Hematopoietic multipotent progenitor cell treated with erythropoietin and hydrocortisone succinate and interleukin-3 and kit ligand, for 15 days (in vitro differentiated cells): ENCODE results near the gene IL1B.
"Not testable (repeated sequence)": the region's sequence is repeated elsewhere in the genome, so short reads cannot be mapped to it uniquely, and the experiment has no call there.

Source experiments
- DNase-seq: peaks from one replicate; pipeline ENCODE4 v3.0.0-alpha.2; 2015; ENCODE audit warnings: low spot score

IL1B gene

DNA sequence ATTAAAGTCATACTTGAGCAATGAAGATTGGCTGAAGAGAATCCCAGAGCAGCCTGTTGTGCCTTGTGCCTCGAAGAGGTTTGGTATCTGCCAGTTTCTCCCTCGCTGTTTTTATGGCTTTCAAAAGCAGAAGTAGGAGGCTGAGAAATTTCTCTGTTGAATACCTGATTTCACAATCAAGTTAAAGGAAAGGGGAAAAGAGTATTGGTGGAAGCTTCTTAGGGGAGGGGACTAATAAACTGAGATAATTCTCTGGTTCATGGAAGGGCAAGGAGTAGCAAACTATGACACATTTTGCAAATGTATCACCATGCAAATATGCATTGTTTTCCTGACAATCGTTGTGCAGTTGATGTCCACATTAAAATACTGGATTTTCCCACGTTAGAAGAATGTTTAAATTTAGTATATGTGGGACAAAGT, at the start of gene IL1B:
Gene IL1B, minus strand, starts transcription at position 85 of the 423 bp plus-strand sequence. CDS start 550 bp downstream, outside the sequence.
- DNase-seq, result no peak

DNA sequence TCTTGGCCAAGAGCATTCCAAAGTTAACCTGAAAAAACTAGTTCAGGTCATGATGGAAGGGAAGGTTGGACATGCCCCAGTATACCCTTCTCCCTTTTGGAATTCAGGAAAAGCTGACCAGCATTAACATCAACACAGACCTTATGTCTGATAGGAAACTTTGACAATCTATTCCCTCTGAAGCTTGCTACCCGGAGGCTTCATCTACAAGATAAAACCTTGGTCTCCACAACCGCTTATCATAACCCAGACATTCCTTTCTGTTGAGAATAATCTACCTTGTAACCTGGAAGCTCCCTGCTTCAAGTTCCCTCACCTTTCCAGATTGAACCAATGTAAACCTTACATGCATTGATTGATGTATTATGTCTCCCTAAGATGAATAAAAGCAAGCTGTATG, 49.7 kb upstream of the IL1B start:
- DNase-seq, result no peak

DNA sequence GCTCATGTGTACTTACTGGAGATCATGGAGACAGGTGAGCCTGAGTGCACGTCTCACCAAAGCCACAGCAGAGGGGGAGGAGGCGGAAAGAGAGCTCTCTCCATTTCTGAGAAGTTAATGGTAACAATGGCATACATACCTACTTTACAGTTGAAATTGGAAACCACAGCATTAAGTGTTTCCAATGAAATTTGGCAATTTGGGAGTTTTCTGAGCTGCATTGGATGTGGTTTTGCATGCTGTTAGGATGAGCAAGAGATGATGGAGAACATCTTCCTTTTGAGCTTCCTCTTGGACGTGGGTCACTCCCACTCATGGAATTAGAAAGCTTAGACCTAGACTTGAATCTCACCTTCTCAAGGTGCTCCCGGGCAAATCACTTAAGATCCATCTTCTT, 48.9 kb upstream of the IL1B start:
- no peak for DNase-seq

DNA sequence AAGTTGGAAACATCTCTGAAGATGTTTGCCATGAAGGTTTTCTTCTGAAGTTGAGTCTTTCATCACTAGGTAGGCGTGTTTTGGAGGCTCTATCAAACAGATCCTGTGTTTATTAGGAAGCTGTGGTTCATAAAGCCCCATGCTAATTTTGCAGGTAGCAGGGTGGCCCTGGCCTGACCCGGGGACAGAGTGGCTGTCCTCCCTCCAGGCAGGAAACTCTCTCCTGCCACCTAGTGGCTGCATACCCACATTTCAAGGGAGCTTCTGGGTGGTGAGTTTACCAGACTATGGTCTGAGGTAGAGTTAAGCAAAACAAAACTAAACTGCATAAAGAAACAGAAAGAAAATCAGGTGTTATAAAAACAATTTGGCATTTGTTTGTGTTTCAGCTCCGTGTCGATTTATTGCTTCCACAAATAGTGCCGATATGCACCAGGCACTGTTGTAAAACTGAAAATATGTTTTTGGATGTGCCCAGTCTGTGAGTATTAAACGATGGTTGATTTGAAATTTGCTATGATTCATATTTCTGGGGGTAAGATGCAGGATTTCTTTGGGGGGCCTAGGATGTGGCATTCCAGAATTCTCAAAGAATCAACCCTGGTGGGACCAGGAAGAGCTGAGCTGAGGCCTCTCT, 48.4 kb upstream of the IL1B start:
- peak; percentile 68 for DNase-seq

DNA sequence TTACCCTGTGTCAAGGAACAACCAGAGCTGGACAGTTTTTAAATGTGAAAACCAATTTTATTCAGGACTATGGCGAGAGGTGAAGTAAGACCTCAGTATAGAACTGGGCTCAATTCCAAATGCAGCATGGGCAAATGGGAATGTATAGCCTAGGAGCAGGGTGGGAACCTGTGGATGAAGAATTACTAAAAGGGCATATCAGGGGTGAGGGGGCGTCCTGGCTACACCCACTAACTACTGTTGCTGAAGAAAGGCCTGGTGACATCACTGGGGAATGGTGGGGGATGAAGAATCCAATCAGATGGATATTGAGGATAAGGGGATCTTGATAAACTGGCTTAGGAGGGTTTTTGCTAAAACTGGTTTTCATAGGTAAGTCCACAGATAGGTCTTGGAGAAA, 47.1 kb upstream of the IL1B start:
- no peak for DNase-seq

DNA sequence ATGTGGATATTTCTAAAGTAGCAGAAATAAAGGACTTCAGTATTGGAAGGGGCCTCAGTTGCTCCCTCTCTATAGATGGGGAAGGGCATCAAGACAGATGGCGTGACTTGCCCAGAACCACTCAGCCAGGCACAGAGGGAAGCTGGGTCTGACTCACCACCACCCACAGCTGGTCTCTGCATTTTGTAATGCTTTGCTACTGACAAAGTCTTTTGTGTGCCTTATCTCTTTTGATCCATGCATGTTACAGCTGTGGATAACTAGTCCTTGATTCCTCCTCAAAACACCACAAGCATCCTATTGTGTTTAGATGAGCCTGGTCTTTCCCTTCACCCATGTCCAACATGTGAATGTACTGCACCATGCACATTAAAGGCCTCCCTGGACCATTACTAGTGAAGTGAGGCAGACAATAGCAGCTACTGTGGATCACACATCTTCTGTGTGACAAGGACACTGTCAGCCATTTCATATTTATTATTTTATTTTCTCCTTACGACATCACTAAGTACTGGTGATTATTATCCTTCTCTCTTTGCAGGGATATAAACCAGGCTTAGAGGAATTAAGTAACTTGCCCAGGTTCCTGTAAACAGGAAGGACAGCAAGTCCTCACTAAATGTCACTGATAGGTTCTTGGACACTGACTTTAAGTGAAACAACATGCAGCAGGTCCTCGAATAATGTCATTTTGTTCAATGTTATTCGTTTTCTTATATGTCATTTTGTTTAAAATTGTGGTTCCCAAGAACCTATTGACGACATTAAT, 44.8 kb upstream of the IL1B start:
- no peak for DNase-seq

DNA sequence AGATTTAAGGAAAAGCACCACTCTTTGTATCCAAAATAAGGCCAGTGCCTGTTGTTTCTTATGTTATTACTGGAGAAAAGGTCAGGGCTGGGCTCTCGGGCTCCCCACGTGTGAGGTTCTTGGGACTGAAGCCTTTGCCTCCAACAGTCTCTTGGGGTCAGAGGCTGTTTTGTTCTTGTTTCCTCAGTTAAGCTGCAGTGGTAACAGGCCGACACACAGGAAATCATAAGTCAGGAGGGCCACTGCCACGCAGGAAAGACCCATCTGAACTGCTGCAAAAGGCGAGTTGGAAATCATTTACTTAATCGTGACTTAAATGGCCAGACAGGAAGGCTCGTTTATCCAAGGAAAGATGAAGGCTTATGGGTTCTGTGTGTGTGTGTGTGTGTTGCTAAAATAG, 44.1 kb upstream of the IL1B start:
- DNase-seq, result no peak

DNA sequence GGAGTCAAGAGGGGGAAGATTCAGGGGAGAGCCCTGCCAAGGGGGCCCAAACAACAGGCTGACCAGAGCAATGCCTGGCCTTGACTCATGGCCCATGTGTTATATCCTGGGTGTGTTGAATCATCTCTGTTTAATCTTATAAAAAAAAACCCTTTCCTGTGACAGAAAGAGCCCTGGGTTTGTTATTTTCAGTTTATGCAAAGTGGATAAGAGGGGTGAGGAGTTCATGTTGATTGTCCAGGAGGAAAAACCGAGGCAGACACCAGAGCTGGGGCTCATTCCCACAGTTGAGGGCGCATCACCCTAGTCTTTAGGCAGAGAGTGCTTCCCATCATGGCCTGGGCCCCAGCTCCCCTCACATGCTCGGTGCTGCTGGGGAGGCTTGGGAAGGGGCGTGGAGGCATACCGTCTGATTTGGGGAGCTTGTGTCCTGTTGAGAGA, 43.5 kb upstream of the IL1B start:
- DNase-seq, result no peak

DNA sequence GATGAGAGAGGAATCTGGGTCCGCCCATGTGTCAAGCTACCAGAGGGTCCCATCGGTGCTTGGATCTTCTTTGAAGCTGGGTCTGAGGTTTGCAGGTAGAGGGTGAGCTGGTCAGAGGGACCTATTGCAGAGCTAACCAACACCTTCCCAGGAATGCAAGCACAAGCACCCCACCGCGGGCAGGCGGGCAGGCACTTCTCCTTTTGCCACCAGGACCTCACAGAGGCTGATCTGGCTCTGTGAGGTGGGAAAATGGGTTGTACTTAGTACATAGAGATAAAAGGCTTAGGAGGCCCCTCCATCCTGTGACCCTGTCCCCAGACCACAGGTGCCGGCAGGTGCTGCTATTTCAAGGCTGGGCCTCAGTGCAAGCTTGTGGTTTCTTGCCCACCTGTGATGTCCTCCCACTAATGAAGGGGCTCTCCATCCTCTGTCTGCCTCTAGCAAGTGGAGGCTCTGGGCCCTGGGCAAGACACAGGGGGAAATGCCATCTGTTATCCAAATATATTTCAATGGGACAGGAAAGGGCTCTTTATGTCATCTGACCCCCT, 43.0 kb upstream of the IL1B start:
- DNase-seq, result no peak

DNA sequence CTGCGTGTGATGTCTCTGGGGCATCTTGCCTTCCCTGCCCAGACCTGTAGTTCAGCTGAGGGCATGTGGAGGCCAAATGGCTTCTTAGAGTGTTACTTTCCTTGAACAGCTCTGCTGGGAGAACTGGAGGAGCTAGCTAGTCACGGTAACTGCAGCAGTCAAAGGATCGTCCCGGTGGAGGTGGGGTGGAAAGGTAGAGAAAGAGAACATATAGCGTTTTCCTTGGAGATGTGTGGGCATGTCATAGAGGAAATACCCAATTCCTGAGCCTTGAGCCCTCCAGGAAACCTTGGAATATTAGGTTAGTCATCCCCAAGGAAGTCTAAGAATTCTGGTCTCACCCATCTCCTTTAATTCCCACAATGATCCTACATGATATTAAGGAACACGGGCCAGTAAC, 40.8 kb upstream of the IL1B start:
- no peak for DNase-seq

DNA sequence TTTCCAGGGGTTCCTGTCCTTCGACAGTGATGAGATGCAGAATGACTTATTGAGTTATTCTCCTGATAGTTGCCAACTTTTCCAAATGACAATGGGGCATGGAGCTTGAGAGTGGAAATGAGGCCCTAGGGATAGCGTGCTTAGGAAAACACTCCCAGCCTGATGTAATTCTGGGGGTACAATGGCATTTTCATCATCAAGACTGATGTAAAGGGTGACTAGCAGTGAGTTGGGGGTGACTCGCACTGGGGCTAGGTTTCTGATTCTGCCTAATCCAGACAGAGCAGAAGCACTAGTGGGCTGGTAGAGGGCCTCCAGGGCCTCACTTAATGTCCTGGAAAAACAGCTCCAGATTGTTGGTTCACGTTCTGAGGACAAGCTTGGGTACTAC, 40.4 kb upstream of the IL1B start:
- DNase-seq, result no peak

DNA sequence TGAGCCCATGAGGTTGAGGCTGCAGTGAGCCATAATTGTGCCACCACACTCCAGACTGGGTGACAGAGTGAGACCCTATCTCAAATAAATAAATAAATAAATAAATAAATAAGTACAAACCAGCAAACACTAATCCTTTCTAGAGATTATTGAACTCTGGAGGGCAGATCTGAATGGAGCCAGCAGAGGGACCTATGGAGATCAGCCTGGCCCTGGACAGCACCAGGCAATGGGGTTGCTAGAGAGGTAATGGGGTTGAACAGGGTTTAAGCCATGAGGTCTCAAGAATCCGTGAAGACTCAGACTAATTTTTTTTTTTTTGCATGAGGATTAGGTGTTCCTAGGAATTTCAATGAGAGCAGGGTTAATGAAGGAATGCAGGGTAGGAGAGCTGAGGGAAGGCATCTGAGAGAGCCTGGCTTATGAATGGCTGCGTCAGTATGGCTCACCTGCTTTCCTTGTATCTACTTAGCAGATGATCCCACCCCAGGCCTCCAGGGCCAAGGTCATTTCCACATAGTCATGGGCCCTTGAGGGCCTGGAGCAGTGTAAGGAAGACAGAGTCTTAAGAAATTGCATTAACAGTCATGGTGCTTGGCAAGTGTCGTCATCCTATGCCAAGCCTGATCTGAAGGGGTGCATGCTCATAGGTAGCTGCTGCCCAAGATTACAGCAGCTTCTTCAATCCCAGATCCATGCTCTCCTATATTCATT, 39.8 kb upstream of the IL1B start:
- no peak for DNase-seq

DNA sequence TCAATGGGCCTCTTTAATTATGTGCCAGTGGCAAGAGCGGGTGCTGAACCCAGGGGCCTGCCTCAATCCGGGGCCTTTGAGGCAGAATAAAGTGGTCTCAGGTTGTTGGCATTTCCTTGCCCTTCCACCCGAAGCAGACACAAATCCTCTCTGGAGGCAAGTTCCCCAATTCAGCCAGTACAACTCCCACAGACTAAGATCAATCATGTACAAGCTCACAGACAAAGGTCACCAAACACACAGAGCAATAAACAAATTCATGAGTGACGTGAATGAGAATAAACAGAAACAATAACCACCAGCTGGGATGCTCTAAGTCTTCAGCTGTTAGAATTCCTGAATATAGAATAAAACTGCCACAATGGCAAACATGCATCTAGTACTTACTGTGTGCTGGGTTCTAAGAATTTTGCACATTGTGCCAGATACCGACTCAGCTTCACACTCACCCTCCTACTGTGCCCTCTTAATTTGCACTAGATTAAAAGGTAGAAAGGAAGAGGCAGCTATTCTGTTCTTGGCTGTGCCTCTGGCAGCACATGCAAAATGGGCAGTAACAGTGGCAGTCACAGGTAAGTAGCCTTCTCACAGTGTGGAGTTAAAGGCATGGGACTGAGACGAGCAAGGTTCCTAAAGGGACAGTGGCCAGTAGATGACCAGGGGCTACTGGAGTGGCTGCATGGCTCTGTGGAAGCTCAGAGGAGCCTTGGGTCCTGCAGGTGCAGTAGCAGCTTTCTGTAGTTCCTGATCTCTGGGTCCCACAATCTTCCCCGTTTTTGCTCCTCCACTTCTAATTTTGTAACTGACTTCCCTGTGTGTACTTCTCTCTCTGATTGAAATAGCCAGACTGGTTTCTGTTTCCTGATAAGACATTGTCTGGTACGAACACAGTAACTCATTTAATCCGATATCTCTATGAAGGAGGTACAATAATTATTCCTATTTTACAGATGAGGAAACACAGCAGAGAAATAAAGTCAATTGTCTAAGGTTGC, 34.6 kb upstream of the IL1B start:
- no peak for DNase-seq

DNA sequence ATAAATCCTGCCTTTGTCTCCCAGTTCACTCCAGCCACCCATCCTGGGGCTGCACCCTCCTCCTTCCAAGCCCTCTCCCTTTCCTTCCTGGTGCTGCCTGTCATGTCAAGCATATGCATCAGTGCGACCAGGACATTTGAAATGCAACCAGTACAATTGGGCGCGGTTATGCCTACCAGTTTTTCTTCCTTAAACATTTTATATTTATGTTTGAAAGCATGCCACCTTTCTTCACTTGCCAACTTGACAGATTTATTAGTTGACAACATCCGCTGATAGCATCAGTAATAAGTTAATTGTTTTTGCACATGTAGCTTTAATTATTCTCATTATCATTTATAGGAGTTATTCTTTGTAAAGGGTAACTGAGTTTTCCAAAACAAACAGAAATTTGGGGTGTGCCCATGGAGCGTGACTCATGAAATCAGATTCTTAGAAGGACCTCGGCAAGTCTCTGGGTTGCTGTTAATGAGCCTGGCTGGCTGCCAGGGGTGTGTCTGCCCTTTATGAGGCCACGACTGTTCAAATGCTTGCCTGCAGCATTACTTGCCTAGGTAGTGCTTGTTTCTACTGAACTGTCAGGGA, 32.8 kb upstream of the IL1B start:
- DNase-seq, result peak; percentile 78

DNA sequence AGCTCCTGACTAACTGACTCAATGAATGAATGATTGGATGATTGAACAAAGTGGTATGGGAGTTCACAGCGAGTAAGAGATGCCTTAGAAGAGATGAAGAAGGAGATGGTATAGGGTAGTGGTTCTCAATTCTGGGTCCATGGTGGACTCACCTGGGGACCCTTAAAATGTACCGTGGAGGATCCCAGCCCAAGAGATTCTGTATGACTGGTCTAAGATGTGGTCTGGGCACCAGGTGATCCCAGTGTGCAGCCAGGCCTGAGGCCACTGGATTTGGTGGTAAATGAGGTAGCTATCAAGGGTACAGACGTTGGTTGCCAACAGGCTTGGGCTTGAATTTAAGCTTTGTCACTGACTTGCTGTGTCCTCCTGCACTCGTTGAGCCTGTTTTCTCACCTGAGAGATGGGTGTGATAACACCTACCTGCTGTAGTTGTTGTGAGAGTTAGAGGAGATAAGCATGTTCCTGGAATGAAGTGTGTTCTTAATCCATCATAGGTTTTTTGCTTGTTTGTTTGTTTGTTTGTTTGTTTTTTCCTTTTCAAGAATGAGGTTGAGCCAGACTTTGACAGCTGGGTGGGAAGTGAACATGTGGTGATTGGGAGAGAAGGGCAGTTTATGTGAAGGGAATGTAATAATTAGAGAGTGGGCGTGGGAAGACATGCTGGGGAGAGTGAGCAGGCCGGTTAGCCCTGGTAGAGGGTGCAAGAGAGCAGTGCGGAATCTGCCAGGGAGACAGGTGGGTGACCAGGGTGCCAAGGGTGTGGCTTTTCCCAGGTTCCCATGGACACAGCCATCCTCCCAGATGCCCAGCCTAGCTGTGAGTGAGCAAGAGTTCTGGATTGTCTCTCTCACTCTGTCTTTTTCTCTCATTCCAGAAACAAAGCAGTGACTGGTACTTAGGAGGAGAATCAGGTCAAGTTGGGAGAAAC, 31.4 kb upstream of the IL1B start:
- no peak for DNase-seq

DNA sequence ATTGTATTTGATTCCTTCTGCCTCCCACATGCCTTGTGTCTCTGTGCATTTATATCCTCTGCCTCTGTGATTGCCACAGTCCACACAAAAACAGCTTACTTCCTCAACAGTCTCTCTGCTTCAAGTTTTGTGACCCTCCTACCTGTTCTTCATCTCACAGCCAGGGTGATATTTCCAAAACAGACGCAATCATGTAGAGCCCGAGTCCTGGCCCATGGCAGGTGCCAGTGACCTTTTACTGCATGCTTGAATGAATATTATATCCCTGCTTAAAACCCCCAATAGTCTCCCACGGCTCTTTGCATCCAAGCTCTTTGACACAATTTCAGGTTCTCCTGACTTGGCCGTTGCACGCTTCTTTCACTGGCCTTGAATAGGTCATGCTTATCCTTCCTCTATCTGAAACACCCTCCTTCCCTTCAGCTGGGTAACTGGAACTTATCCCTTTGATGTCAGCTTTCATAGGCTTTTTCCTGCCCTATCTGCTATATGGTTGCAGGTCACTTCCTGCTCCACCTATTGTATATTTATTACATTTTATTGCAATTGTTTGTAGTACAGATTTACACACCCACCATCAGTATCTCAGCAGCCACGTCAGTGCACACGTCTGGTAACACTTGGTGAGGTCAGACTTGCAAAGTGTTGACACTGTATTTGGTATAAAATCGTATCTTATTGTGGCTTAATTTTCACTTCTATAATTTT, 29.7 kb upstream of the IL1B start:
- DNase-seq, result no peak

DNA sequence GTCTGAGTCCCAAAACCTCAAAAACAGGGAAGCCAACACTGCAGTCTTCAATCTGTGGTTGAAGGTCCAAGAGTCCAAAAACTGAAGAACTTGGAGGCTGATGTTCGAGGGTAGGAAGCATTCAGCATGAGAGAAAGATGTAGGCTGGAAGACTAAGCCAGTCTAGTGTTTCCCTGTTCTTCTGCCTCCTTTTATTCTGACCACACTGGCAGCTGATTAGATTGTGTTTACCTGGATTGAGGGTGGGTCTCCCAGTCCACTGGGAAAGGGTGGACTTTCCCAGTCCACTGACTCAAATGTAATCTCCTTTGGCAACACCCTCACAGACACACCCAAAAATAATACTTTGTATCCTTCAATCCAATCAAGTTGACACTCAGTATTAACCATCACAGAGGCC, 27.5 kb upstream of the IL1B start:
- DNase-seq, result no peak

DNA sequence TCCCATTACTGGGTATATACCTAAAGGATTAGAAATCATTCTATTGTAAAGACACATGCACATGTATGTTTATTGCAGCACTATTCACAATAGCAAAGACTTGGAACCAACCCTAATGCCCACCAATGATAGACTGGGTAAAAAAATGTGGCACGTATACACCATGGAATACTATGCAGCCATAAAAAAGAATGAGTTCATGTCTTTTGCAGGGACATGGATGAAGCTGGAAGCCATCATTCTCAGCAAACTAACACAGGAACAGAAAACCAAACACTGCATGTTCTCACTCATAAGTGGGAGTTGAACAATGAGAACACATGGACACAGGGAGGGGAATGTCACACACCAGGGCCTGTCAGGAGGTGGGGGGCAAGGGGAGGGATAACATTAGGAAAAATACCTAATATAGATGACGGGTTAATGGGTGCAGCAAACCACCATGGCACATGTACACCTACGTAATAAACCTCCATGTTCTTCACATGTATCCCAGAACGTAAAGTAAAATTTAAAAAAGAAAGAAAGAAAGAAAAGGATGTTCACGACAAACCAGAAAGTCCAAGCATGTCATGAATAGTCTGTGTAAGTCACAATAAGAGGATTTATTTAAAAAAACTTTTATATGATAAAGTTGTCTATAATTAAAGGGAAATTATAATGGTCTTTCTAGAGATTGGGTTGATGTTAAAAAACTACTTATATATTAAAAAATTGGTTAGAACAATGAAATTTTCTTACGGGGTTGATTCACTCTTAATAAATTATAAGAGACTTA, 23.0 kb upstream of the IL1B start:
- not testable (repeated sequence) for DNase-seq

DNA sequence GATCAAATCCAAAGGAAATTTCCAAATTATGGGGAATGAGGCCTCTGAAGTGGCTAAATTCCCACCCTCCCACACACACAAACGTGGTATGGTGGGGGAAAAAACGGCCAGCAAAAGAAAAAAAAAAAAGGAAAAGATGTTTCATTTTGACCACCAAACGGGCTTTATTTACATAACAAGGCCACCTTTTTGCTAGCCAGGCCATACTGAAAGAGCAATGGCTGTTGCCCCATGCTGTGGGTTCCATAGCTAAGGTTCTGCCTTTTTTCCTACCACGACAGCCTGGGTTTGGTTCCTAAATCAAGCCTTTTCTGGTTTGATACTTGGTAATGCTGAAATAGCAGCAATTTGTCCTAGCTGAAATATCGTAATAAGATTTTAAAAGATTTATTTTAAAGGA, 14.0 kb upstream of the IL1B start:
- DNase-seq, result no peak
